GM12878 (cell line): ENCODE data around the gene HSPB6. TPM values are rescaled to one million over a fixed set of nuclear protein-coding genes. Genes with fewer than 3 reads are reported as not detected.

Source experiments
- BHLHE40 ChIP-seq, 2 experiments: fragments of 450-650 bp in 1 of 2; IDR thresholded peaks; 2 replicates each; pipeline ENCODE4 v1.6.1; 2011 to 2017; ENCODE audit warnings: low read depth in 2 of 2, borderline replicate concordance in 1 of 2, improper control_type of control experiment in 1 of 2, low read length in 1 of 2, mild to moderate bottlenecking in 1 of 2
- CBX3 ChIP-seq: fragments of 200-600 bp; sonication (generic); IDR thresholded peaks from 2 replicates; pipeline ENCODE4 v1.6.1; 2016; ENCODE audit warnings: low read depth, borderline replicate concordance
- CHD2 ChIP-seq: IDR thresholded peaks from 2 replicates; pipeline ENCODE4 v1.6.1; 2011; ENCODE audit warnings: low read depth, low read length, improper control_type of control experiment, borderline replicate concordance
- CREB1 ChIP-seq: IDR thresholded peaks from 2 replicates; pipeline ENCODE4 v1.6.1; 2012; ENCODE audit warnings: low read depth, mild to moderate bottlenecking, inconsistent platforms
- EED ChIP-seq: sonication (generic); IDR thresholded peaks from 2 replicates; pipeline ENCODE4 v1.6.1; 2016; ENCODE audit warnings: antibody characterized with exemption, low read depth
- EGR1 ChIP-seq, 2 experiments: IDR thresholded peaks; 1 replicate in 1 of 2; 2 replicates in 1 of 2; pipeline ENCODE4 v1.6.1; 2011 to 2012; ENCODE audit warnings: low read depth in 2 of 2, low read length in 2 of 2, borderline replicate concordance in 1 of 2, mild to moderate bottlenecking in 1 of 2, moderate library complexity in 1 of 2
- GATAD2B ChIP-seq: fragments of 450-650 bp; conservative IDR thresholded peaks from 2 replicates; pipeline ENCODE4 v1.6.1; 2017; ENCODE audit warnings: low read depth, mild to moderate bottlenecking, moderate library complexity
- IRF3 ChIP-seq: fragments of 450-650 bp; IDR thresholded peaks from 2 replicates; pipeline ENCODE4 v1.6.1; 2014; ENCODE audit warnings: mild to moderate bottlenecking
- LARP7 ChIP-seq: fragments of 450-650 bp; IDR thresholded peaks from 2 replicates; pipeline ENCODE4 v1.6.1; 2017; ENCODE audit warnings: mild to moderate bottlenecking
- MYB ChIP-seq: fragments of 150-350 bp; IDR thresholded peaks from 2 replicates; pipeline ENCODE4 v1.6.1; 2014; ENCODE audit warnings: mild to moderate bottlenecking, low read depth, low read length, borderline replicate concordance
- NFYA ChIP-seq: IDR thresholded peaks from 2 replicates; pipeline ENCODE4 v1.6.1; 2011; ENCODE audit warnings: low read depth, mild to moderate bottlenecking, low read length, improper control_type of control experiment, borderline replicate concordance
- NFYB ChIP-seq: IDR thresholded peaks from 2 replicates; pipeline ENCODE4 v1.6.1; 2011; ENCODE audit warnings: low read depth, mild to moderate bottlenecking, low read length, improper control_type of control experiment, moderate library complexity; ENCODE audit not compliant: insufficient read depth
- PAX5 ChIP-seq: IDR thresholded peaks from 2 replicates; pipeline ENCODE4 v1.6.1; 2011; ENCODE audit warnings: low read depth, low read length, borderline replicate concordance
- PAX8 ChIP-seq: fragments of 450-650 bp; IDR thresholded peaks from 2 replicates; pipeline ENCODE4 v1.6.1; 2017; ENCODE audit warnings: mild to moderate bottlenecking, moderate library complexity
- POLR2A ChIP-seq: IDR thresholded peaks from 2 replicates; pipeline ENCODE4 v1.6.1; 2011; ENCODE audit warnings: low read depth, mild to moderate bottlenecking, low read length
- RB1 ChIP-seq: fragments of 450-650 bp; formaldehyde crosslinking; IDR thresholded peaks from 2 replicates; pipeline ENCODE4 v1.6.1; 2017; ENCODE audit warnings: mild to moderate bottlenecking, borderline replicate concordance
- RELA ChIP-seq: fragments of 450-650 bp; IDR thresholded peaks from 2 replicates; pipeline ENCODE4 v1.8.0; 2014; ENCODE audit warnings: borderline replicate concordance; ENCODE audit not compliant: partially characterized antibody
- TCF3 ChIP-seq: IDR thresholded peaks from 2 replicates; pipeline ENCODE4 v1.6.1; 2012; ENCODE audit warnings: low read depth, mild to moderate bottlenecking, low read length, borderline replicate concordance; ENCODE audit not compliant: insufficient read depth
- polyA plus RNA-seq, 11 experiments: library from polyadenylated mRNA; depleted of rRNA in 4 of 11; unstranded in 6 of 11; stranded (reverse) in 5 of 11; fragments of >200 nt; fragmentation: Nextera tagmentation in 4 of 11; fragmentation: Illumina TruSeq in 1 of 11; extraction: Ambion mirVana in 4 of 11; extraction: Trizol in 1 of 11; gene quantifications; 1 replicate in 1 of 11; 2 replicates in 10 of 11; pipeline versions ENCODE4 v1.2.1 to v1.2.3, GENCODE V29; 2011 to 2016; ENCODE audit warnings: inconsistent platforms in 2 of 11, missing spikeins in 2 of 11, low read depth in 1 of 11
- total RNA-seq, 4 experiments: library from RNA; depleted of rRNA in 3 of 4; stranded (reverse); fragments of >200 nt in 3 of 4; fragmentation: Illumina TruSeq in 1 of 4; extraction: Trizol in 1 of 4; gene quantifications; 2 replicates each; pipeline versions ENCODE4 v1.2.1 to v1.2.3, GENCODE V29; 2013 to 2021
- TF ChIP-seq, protein P1 (sequence below): fragments of 450-650 bp; IDR thresholded peaks from 2 replicates; pipeline ENCODE4 v1.6.1; 2016; ENCODE audit warnings: mild to moderate bottlenecking
- TF ChIP-seq, protein P2 (sequence below): IDR thresholded peaks from 2 replicates; pipeline ENCODE4 v1.6.1; 2012; ENCODE audit warnings: low read depth, low read length, improper control_type of control experiment

The HSPB6 gene
- total and polyA plus RNA-seq, 10 of the 15 experiments (the other 5 are each of a cell fraction or from before 2014, with no cell fraction given) = 0.09 to 1.6 (median 0.36) TPM; not detected in 4

DNA sequence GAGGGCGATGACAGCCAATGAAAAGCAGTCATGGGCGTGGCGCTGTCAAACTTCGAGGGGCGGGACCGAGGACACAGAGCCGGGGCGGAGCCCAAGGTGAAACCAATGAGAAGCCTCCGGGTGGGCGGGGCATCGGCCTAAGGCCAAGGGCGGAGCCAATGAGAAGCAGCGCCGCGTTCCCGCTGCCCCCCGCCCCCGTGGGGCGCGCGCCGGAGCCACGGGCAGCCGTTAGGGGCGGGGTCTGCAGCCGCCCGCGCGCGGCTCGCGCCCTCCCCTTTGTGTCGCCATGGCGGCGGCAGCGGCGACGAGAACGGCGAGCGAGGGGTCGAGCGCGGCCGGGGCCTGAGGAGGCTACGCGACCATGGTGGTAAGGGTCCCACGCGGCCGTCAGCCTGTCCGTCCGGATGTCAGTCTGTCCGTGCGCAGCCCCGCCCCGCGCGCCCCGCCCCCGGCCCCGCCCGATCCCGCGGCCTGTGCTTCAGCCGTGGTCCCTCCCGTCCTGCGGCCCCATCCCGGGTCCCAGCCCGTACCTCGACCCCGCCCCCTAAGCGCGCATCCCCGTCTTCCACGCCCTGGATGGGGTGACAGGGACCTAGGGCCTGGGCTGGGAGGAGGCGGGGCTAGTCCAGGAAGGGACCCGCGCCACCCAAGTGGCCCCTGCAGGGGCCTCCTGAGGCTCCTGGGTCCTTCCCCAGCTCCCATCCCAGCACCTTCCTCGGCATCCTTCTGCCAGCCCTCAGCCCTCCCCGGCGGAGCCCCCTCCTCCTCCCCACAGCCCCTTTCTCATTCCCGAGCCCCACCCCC, 18.7 kb upstream of the HSPB6 start, which contains the start of gene ARHGAP33 (continued):
- TF ChIP-seq, protein P1, sequence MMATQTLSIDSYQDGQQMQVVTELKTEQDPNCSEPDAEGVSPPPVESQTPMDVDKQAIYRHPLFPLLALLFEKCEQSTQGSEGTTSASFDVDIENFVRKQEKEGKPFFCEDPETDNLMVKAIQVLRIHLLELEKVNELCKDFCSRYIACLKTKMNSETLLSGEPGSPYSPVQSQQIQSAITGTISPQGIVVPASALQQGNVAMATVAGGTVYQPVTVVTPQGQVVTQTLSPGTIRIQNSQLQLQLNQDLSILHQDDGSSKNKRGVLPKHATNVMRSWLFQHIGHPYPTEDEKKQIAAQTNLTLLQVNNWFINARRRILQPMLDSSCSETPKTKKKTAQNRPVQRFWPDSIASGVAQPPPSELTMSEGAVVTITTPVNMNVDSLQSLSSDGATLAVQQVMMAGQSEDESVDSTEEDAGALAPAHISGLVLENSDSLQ = peak; percentile 76
- TF ChIP-seq IRF3 (peak; percentile 72), GATAD2B (0 out of 2 replicates have a peak, but pooled peaks have one; percentile 60), NFYB (peak; percentile 92), RB1 (peak; percentile 88; the same call in 1 of the 2 replicates), CBX3 (no peak), PAX5 (no peak), RELA (no peak), EED (no peak), POLR2A (peak; percentile 80), NFYA (no peak), TCF3 (0 out of 2 replicates have a peak, but pooled peaks have one; percentile 31), CHD2 (0 out of 2 replicates have a peak, but pooled peaks have one; percentile 45), PAX8 (no peak), CREB1 (0 out of 2 replicates have a peak, but pooled peaks have one; percentile 52), MYB (peak; percentile 58; the same call in 1 of the 2 replicates), LARP7 (0 out of 2 replicates have a peak, but pooled peaks have one; percentile 60), EGR1 (IDR thresholded peaks at IDR 0.05; ENCODE audit: borderline replicate concordance in 1 of 2, low read depth in 2 of 2, low read length in 2 of 2) (peak in 1 of 2 experiments; percentile 73; a peak in 1 of 3 replicates), BHLHE40 (IDR thresholded peaks at IDR 0.05; ENCODE audit: borderline replicate concordance in 1 of 2, low read depth in 2 of 2, low read length in 1 of 2) (peak in 1 of 2 experiments; percentile 78; a peak in 2 of 4 replicates)
- TF ChIP-seq, protein P2, sequence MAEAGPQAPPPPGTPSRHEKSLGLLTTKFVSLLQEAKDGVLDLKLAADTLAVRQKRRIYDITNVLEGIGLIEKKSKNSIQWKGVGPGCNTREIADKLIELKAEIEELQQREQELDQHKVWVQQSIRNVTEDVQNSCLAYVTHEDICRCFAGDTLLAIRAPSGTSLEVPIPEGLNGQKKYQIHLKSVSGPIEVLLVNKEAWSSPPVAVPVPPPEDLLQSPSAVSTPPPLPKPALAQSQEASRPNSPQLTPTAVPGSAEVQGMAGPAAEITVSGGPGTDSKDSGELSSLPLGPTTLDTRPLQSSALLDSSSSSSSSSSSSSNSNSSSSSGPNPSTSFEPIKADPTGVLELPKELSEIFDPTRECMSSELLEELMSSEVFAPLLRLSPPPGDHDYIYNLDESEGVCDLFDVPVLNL = 0 out of 2 replicates have a peak, but pooled peaks have one; percentile 22
